HL-60 (cell line): ENCODE measurements around the gene CCDC28A.

ENCODE experiments used
- DNase-seq, 2 experiments: peaks; one replicate each; pipeline ENCODE4 v3.0.0-alpha.2; 2010 to 2020; ENCODE audit warnings: low read depth in 1 of 2, low spot score in 1 of 2
- H3K27ac ChIP-seq: fragments of 250-450 bp; sonication (Bioruptor Pico); replicated peaks from 2 replicates; pipeline ENCODE4 v1.5.1; 2020; ENCODE audit warnings: mild to moderate bottlenecking, moderate library complexity
- H3K27me3 ChIP-seq: fragments of 250-450 bp; sonication (Bioruptor Pico); 2 replicates; pipeline ENCODE4 v1.5.1; 2021; ENCODE audit warnings: mild to moderate bottlenecking, moderate library complexity; ENCODE audit not compliant: insufficient read depth, poor library complexity, severe bottlenecking
- H3K4me3 ChIP-seq: replicated peaks from 2 replicates; pipeline ENCODE4 v1.5.1; 2011; ENCODE audit warnings: mild to moderate bottlenecking, control low read depth, low read length; ENCODE audit not compliant: insufficient read depth
- CTCF ChIP-seq: IDR thresholded peaks from one replicate; pipeline ENCODE4 v1.5.1; 2011; ENCODE audit warnings: low read length, control low read depth, inconsistent platforms; ENCODE audit not compliant: insufficient read depth
- GABPA ChIP-seq: IDR thresholded peaks from 2 replicates; pipeline ENCODE4 v1.6.1; 2012; ENCODE audit warnings: low read depth
- POLR2AphosphoS5 ChIP-seq: IDR thresholded peaks from 2 replicates; pipeline ENCODE4 v1.6.1; 2012; ENCODE audit warnings: low read depth
- REST ChIP-seq: IDR thresholded peaks from 2 replicates; pipeline ENCODE4 v1.6.1; 2012; ENCODE audit warnings: low read depth; ENCODE audit not compliant: insufficient replicate concordance
- SPI1 ChIP-seq: IDR thresholded peaks from 2 replicates; pipeline ENCODE4 v1.6.1; 2012; ENCODE audit warnings: low read depth, mild to moderate bottlenecking, borderline replicate concordance

The CCDC28A gene

GRCh38 chr6:138776659-138777058 lies 3.1 kb downstream of the CCDC28A start:
- DNase-seq = no peak
- no peaks in the 10 kb centered on the region for H3K27me3 ChIP-seq
- H3K27ac ChIP-seq = no peak overlapping the region
- no peak overlapping the region for H3K4me3 ChIP-seq
- TF ChIP-seq REST (no peak), SPI1 (no peak), POLR2AphosphoS5 (no peak), GABPA (no peak), CTCF (no peak)

GRCh38 chr6:138778331-138778730 lies 4.8 kb downstream of the CCDC28A start:
- H3K27ac ChIP-seq = no peak overlapping the region
- TF ChIP-seq SPI1 = no peak
- TF ChIP-seq REST = no peak
- H3K4me3 ChIP-seq = no peak overlapping the region
- DNase-seq = no peak
- no peaks in the 10 kb centered on the region for H3K27me3 ChIP-seq

- TF ChIP-seq GABPA = no peak
- no peak for TF ChIP-seq SPI1
- no peak for TF ChIP-seq REST
- TF ChIP-seq CTCF = no peak
- TF ChIP-seq POLR2AphosphoS5 = no peak
These were observed 8.7 kb downstream of the CCDC28A start for GRCh38 chr6:138782243-138782642.

GRCh38 chr6:138785079-138785478 lies 11.5 kb downstream of the CCDC28A start:
- H3K27ac ChIP-seq = no peak overlapping the region
- TF ChIP-seq CTCF (no peak), SPI1 (no peak)

More at GRCh38 chr6:138782243-138782642, 8.7 kb downstream of the CCDC28A start:
- Histone ChIP-seq H3K27me3 (no peaks in the 10 kb centered on the region), H3K4me3 (no peak overlapping the region), H3K27ac (no peak overlapping the region)
- no peak for DNase-seq

More at GRCh38 chr6:138785079-138785478, 11.5 kb downstream of the CCDC28A start:
- DNase-seq = no peak
- no peak overlapping the region for H3K4me3 ChIP-seq
- no peaks in the 10 kb centered on the region for H3K27me3 ChIP-seq
